T-helper 1 cell treated with Interleukin-12 subunit alpha and Interleukin-12 subunit beta and Interleukin-4 antibody, amounts not matched to agents 30 ng/mL and 1 ng/mL, for 36 hours (primary cell): ENCODE data around the gene LY6G6D. TPM values are rescaled to one million over a fixed set of nuclear protein-coding genes. Genes with fewer than 3 reads are reported as not detected.

Source experiments
- intact Hi-C: fragments of 100-400 bp; cut with micrococcal nuclease; formaldehyde crosslinking; loops from one replicate; pipeline ENCODE4 v1.15.1; 2024
- total RNA-seq: library from RNA; stranded (reverse); gene quantifications from 2 replicates; pipeline ENCODE4 v1.2.3, GENCODE V29; 2022

Gene LY6G6D
- total RNA-seq, 1 donor from 2014 or later, result not detected

- intact Hi-C loops, result no loop called here
Observed at GRCh38 chr6:31717499-31718222, 2.5 kb downstream of the LY6G6D start.

DNA sequence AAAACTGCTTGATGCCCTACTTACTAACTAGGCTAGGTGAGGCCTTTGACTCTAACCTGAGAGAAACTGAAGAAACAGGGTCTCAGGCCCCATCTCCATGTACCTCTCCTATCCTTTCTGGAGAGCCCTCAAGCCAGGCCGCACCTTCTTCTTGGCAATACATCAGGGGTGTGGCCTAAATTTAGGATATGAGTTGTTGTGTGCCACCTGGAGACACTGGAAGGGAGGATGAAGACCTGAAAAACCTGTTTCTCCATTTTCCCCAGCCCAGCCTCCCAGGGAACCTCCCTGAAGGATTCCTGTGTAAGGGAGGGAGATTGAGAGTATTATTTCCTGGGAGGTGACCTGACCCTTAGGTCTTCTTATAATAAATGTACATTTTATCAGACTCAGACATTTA lies 3.1 kb downstream of the LY6G6D start:
- intact Hi-C loops, result no loop called here

GRCh38 chr6:31719001-31719400 lies 3.9 kb downstream of the LY6G6D start:
- intact Hi-C loops, result no loop called here

GRCh38 chr6:31720196-31720770 lies 5.1 kb downstream of the LY6G6D start:
- intact Hi-C loops, result no loop called here

DNA sequence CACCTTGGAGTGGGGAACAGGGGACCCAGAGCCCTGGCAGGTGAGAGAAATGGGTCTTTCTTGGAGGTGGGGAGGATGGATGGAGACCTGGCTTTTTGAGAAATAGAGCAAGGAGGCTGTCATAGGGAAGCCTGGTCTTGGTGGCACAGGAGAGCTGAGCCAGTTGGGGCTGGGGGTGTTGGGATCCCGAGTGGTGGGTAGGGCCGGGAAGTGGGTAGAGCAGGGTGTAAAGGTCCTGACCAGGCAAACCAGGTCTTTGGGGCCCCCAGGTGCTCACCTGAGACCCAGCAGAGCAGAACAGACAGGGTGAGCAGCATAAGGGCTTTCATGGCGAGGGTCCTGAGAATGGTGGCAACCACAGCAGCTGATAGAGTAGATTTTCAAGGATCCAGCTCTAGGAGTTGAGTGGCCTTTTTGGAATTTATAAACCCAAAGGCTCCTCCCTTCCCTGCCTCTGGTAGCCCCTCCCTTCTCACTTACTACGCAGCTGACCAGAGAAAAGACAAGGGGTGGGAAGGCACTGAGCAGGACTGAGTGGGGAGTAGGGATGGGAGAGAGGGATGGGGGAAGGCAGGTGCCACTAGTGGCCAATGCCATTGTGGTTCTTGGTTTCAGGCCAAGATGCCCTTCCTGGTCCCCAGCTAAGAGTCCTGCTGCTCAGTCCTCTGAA lies 6.3 kb downstream of the LY6G6D start, which contains the start of gene LY6G6C:
LY6G6C (minus strand) TSS at position 396 of the 670 bp plus-strand sequence; CDS start at position 329, 67 bp downstream.
- intact Hi-C loops, result no loop called here

DNA sequence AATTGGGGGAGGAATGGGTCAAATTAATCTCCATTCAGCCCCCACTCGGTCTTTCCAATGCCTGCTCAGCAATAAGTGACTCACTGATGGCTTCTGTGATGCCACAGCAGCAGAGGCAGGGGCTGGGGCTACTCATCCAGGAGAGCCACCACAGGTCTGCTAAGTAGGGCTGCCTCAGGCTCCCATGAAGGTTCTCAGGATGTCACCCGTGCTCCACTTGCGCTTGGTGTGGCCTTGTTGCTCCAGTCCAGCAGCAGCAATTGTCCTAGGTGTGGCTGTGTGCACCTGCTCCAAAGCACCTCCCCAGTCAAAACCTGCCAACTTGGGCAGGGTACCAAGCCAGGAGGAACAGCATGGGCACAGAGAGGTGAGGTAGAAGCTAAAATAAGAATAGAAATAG lies 7.0 kb downstream of the LY6G6D start:
- intact Hi-C loops, result no loop called here

DNA sequence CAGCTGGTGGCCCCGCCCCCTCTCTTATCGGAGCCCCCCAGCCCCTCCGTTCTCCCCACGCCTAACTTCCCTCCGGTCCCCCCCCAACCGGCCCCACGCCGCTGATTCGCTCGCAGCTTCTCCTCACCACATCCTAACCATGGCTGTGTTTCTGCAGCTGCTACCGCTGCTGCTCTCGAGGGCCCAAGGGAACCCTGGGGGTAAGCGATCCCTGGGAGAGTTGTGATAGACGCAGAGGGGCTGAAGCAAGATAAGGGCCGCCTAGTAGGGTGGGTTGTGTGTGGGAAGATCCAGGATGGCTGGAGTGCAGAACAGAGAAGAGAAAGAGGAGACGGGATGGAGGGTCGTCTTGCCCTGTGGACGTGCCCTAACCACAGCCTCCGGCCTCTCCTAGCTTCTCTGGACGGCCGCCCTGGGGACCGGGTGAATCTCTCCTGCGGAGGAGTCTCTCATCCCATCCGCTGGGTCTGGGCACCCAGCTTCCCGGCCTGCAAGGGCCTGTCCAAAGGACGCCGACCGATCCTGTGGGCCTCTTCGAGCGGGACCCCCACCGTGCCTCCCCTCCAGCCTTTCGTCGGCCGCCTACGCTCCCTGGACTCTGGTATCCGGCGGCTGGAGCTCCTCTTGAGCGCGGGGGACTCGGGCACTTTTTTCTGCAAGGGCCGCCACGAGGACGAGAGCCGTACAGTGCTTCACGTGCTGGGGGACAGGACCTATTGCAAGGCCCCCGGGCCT lies 8.3 kb downstream of the LY6G6D start, which contains the start of gene MPIG6B:
MPIG6B (plus strand) TSS at position 129 of the 735 bp plus-strand sequence; CDS start at position 140, 11 bp downstream.
- intact Hi-C loops, result no loop called here

GRCh38 chr6:31723980-31724691 lies 9.0 kb downstream of the LY6G6D start:
- intact Hi-C loops, result no loop called here

DNA sequence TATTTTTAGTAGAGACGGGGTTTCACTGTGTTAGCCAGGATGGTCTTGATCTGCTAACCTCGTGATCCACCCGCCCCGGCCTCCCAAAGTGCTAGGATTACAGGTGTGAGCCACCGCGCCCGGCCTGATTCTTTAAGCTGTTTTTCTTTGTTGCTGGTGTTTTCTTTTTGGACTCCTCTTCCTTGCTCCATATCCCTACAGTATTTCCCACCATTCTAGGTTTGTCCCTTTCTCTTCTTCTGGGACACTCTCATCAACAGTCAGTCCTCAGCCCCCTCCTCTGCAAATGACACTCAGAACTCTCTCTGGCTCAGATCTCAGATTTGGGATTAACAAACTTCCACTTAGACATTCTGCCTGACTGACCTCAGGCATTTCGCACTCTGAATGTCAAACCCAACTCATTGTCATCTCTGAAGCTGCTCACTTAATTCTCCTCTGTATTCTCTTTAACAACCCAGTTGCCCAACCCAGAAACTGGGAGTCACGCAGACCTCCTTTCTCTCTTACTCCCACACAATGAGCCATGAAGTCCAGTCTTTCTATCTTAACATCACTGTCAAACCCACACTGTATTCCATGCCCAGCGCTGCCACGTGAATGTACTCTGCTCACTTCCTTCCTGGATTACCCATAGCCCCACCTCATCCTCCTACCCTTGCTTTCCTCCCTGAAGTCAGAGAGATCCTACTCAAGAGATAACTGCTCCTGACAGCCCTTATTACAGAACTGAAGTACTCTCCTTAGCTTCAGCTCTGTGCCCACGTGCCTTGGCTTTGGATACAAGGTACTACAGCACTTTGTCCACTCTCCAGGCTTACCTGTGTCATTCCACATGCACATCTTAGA lies 10.6 kb downstream of the LY6G6D start:
- intact Hi-C loops, result no loop called here

DNA sequence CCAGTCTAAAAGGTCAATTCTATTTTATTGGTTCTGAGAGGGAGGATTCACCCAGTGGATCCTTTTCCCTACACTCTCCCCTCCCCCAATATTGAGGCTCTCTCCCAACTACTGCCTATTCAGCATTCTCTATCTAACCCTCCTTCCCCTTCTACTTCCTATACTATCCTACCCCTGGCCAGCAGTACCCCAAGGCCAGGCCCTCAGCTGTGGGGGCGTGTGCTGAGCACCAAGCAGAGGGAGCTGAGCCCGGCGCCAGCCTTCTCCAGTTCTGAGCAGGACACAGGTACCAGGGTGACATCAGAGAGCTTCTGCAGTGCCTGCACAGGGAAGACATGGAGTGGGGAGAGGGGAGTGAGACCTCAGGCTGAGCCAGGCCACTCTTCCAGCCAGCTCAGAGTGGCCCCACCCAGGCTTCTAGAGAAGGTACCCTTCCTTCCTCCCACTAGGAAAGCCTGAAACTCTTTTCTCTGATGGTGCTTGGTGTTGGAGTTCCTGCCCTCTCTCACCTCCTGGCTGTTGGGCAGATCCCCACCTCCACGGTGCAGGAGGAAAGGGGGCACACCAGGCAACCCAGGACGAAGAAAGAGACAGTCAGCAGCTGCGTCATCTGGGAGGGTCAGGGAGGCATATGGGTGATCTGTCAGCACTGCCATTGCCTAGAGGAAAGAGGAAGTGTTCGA lies 12.0 kb downstream of the LY6G6D start:
- intact Hi-C loops, result no loop called here

GRCh38 chr6:31727717-31728671 lies 12.8 kb downstream of the LY6G6D start:
- intact Hi-C loops, result no loop called here

- intact Hi-C loops, result loop anchor here (1.0 kb wide), 5 partner anchors 9 to 98 kb away; partner anchors contain the start of genes ABHD16A and HSPA1B
Observed at GRCh38 chr6:31728767-31729514, 13.8 kb downstream of the LY6G6D start, which contains the start of gene DDAH2. Gene DDAH2, minus strand, starts transcription at chr6:31729299. Its CDS starts 138 bp downstream, at chr6:31729161.

DNA sequence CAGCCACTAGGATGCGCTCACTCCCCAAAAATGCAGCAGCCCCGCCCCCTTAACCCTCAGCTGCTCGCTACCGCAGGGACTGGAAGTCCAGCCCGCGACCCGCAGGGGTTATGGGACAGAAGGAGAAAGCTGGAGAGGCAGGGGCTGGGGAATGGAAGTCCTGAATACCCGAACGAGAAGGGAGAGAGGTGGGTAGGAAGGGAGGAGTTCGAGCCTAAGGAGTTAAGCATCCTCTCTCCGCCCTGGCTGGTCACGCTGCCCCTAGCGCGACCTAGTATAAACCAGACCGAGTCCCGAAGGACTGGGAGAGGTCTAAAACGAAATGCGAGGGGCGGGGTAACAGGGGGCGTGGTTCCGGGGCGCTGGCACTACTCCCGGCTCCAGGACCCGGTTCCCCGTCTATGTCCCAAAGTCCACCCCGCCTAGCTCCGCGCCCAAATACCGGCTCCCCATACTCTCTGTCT lies 14.4 kb downstream of the LY6G6D start:
- intact Hi-C loops, result loop anchor here (1.0 kb wide), 5 partner anchors 9 to 98 kb away; partner anchors contain the start of genes ABHD16A and HSPA1B

GRCh38 chr6:31729979-31730630 lies 15.0 kb downstream of the LY6G6D start:
- intact Hi-C loops, result loop anchor here (1.0 kb wide), 5 partner anchors 8 to 97 kb away; partner anchors contain the start of genes ABHD16A and HSPA1B

- intact Hi-C loops, result no loop called here
Observed at GRCh38 chr6:31730631-31731086, 15.5 kb downstream of the LY6G6D start.

GRCh38 chr6:31732029-31732428 lies 16.9 kb downstream of the LY6G6D start:
- intact Hi-C loops, result no loop called here
